GM13976 (cell line): ENCODE measurements around the gene CAPN11.

Experiments
- DNase-seq: peaks from one replicate; pipeline ENCODE4 v3.0.0; 2012; ENCODE audit warnings: low spot score
- CTCF ChIP-seq: IDR thresholded peaks from 2 replicates; pipeline ENCODE4 v1.5.1; 2012; ENCODE audit warnings: borderline replicate concordance, mild to moderate bottlenecking; ENCODE audit not compliant: insufficient read depth; ENCODE audit errors: extremely low read depth, missing control alignments, control extremely low read depth
- in situ Hi-C: fragments of 300-500 bp; cut with MboI; formaldehyde crosslinking; loops from one replicate; pipeline ENCODE4 v1.12.0; 2022; ENCODE audit warnings: low sequenced_read_pairs, mixed read lengths, inconsistent platforms; ENCODE audit not compliant: unreplicated experiment

Gene CAPN11

DNA sequence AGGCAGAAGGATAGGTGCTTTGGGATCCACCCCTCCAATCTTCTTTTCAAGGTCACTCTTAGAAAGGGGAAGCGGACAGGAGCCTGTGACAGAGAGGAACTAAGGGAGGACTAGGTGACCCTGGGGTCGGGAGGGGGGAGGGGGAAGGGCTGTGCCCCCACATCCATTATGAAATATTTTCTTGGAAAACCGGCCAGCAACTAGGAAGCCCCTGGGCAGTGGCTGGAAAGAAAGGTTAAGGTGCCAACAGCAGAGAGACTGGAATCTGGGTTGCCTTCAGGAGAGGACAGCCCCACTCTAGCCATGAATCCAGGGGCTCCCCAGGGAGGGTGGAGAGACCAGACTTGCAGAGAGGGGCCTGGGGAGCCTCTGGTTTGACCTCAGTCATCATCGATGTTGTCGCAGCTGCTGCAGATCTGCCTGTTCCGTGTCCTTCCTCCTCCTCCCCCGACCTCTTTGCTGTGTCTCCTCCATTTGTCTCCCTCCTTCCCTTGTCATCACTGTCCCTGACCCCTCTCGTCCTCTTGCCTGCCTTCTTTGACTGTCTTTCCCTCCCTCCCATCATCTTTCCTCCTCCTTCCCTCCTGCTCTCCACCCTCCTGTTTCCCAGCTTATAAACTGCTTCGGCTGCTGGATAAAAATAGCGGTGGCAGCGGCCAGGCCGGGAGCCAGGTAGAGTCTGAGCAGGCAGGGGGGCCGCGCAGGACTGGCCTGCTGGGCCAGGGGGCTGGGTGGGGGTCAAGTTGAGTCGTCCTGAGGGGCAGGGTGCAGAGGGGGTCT lies 67.9 kb downstream of the CAPN11 start:
- DNase-seq, result peak; percentile 12
- TF ChIP-seq CTCF, result no peak
- in situ Hi-C loops, result no loop called here

- DNase-seq, result peak; percentile 9
- no peak for TF ChIP-seq CTCF
- in situ Hi-C loops, result no loop called here
Measured at GRCh38 chr6:44227148-44227793, 68.7 kb downstream of the CAPN11 start.

DNA sequence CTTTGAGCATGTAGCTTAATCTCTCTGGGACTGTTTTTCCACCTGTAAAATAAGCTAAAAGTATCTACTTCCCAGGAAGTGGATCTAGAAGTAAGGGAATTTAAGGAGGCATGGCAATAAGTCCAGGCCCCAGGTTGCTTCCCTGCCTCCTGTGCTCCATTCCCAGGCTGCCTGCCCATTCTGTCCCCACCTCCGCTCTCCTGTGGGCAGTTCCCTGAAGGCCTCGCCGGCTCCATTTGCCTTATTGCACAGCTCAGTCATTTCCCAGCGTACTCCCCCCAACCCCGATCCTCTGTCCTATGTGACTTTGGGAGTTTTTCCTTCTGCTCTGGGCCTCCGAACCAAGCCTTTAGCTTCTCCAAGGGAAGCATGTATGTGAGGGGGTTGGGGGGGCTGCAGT lies 69.4 kb downstream of the CAPN11 start:
- DNase-seq, result peak; percentile 12
- in situ Hi-C loops, result no loop called here

DNA sequence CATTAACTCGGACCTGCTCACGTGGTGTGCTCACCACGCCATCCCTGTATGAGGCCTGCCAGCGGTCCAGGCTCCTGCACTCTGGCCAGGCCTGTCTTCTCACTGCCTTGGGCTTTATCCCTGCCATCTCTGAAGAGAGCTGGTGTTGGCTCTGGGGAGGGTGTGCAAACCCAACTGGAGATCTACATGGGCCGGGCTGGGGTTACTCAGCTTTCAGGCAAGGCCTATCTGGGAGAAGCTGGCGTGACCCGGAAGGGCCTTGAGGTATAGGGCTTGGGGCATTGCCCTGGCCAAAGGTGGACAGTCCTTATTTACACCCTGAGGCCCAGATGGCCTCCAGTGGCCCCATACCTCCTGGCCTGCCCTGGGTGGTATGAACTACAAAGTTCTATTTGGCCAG lies 69.8 kb downstream of the CAPN11 start:
- in situ Hi-C loops, result no loop called here
- no peak for TF ChIP-seq CTCF
- no peak for DNase-seq

More for the DNA sequence above, 69.4 kb downstream of the CAPN11 start:
- no peak for TF ChIP-seq CTCF

- in situ Hi-C loops, result no loop called here
- DNase-seq, result peak; percentile 9
- no peak for TF ChIP-seq CTCF
Measured at GRCh38 chr6:44228836-44229235, 70.2 kb downstream of the CAPN11 start.

GRCh38 chr6:44229376-44230033 lies 70.9 kb downstream of the CAPN11 start:
- TF ChIP-seq CTCF, result no peak
- DNase-seq, result no peak
- in situ Hi-C loops, result loop anchor here (5.0 kb wide), 1 partner anchor 57 kb away; no protein-coding TSS in a partner anchor
